Astrocyte of the cerebellum (primary cell): ENCODE results near the gene RNU6-8.

ENCODE experiments used
- DNase-seq: peaks from one replicate; pipeline ENCODE4 v3.0.0-alpha.2; 2011; ENCODE audit warnings: low read depth
- H3K4me3 ChIP-seq: 2 replicates; pipeline ENCODE4 v1.5.1; 2011; ENCODE audit warnings: mild to moderate bottlenecking, low read depth, low read length, moderate library complexity
- CTCF ChIP-seq: IDR thresholded peaks from 2 replicates; pipeline ENCODE4 v1.5.1; 2012; ENCODE audit warnings: low read length, low read depth, moderate library complexity, mild to moderate bottlenecking; ENCODE audit errors: missing control alignments
- in situ Hi-C: cut with HindIII; loops from 2 replicates; pipeline ENCODE4 v1.10.0; 2017; ENCODE audit warnings: low sequenced_read_pairs

Gene RNU6-8

DNA sequence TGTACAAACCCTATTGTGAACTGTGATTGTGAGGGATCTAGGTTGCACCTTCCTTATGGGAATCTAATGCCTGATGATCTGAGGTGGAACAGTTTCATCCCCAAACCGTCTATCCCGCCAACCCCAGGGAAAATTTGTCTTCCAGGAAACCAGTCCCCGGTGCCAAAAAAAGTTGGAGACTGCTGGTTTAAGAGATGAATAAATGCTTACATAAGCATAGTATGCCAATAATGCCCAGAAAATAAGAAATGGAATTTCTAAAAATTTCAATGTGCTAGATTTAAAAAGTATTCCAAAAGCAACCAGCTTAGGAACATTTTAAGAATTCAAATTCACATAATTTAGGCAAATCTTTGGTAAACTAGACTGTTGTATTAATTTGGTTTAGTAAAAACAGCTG is 5.4 kb upstream of the RNU6-8 start:
- TF ChIP-seq CTCF, result no peak
- H3K4me3 ChIP-seq, result no peak overlapping the region
- no peak for DNase-seq
- in situ Hi-C loops, result no loop called here

DNA sequence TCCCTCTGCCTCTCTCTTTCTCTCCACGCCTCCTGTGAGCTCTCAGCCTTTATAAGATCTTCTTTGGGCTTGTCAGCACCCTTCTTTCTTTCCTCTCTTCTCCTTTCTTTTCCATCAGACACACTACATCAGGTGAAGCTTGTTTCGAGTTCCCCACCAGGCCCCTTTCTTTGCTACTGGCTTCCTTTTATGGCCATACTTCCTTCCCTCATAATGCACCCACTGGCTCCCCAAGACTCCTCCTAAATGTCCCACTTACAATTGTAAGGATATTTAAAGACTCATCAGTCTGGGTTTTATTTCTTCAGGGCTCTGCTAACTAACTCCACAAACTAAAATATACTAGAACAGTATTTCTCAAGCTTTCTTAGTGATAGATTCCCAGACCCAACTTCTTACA is 3.5 kb upstream of the RNU6-8 start:
- no peak for DNase-seq
- H3K4me3 ChIP-seq, result no peak overlapping the region
- in situ Hi-C loops, result no loop called here
- TF ChIP-seq CTCF, result no peak

DNA sequence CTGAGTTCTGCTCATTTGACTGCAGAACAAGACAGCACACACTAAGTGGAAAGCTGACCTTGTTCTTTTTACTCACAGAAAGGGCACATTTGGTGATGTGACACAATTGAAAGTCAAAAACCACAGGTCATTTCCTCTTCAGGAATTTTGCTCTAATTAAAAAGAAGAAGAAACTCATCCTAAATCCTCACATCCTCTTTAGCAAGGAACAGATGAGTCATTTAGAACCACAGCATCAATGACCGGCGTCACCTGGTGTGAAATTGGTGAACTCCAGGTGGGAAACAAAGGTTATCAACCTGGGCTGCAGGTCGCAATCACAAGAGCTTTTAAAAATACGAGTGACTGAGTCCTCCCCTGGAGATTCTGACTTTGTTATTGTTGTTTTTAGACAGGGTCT is 2.9 kb upstream of the RNU6-8 start:
- in situ Hi-C loops, result no loop called here
- no peak overlapping the region for H3K4me3 ChIP-seq
- TF ChIP-seq CTCF, result no peak
- no peak for DNase-seq

- DNase-seq, result no peak
- no peak overlapping the region for H3K4me3 ChIP-seq
- in situ Hi-C loops, result no loop called here
- no peak for TF ChIP-seq CTCF
Measured at GRCh38 chr14:32205554-32205953, 2.5 kb upstream of the RNU6-8 start.

GRCh38 chr14:32203928-32204357 is 874 bp upstream of the RNU6-8 start:
- DNase-seq, result no peak
- TF ChIP-seq CTCF, result no peak
- H3K4me3 ChIP-seq, result peak overlapping the region; percentile 64
- in situ Hi-C loops, result no loop called here

- peak overlapping the region; percentile 64 for H3K4me3 ChIP-seq
- in situ Hi-C loops, result no loop called here
- TF ChIP-seq CTCF, result no peak
- peak; percentile 2 for DNase-seq
Measured at GRCh38 chr14:32202491-32202997, 525 bp downstream of the RNU6-8 start.

DNA sequence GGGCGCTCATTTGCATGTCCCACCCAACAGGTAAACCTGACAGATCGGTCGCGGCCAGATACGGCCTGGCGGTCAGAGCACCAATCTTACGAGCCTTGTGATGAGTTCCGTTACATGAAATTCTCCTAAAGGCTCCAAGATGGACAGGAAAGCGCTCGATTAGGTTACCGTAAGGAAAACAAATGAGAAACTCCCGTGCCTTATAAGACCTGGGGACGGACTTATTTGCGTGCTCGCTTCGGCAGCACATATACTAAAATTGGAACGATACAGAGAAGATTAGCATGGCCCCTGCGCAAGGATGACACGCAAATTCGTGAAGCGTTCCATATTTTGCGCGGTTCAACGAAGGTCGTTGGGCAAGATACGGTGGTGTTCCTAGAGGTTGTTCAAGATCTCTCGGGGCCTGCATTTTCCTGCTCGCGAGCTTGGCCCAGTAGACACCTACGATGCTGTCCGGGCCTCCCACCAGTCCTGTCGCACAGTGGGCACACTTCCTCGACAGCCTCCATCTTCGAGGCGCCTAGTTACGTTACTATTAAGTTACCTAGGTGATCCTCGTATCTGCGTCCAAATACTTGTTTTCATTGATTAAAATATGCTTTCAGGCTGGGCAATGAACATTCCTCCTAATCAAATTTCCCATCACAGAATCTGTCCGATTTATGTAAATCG is 1.1 kb downstream of the RNU6-8 start, which contains the start of gene RNU6-7:
Gene RNU6-7 (plus strand): TSS at position 230 of the 675 bp plus-strand sequence.
- TF ChIP-seq CTCF, result no peak
- in situ Hi-C loops, result no loop called here
- DNase-seq, result no peak
- H3K4me3 ChIP-seq, result peak within 1 kb of the TSS; percentile 64
